HepG2 (cell line): ENCODE data around the gene DCTN4. TPM values are rescaled to one million over a fixed set of nuclear protein-coding genes. Genes with fewer than 3 reads are reported as not detected.
A peak's percentile ranks its signal among the peaks of the same experiment; 100 is the strongest.

Experiments used
- ATAC-seq: fragments of 200-7000 bp; cut with Tn5 transposase; 3 replicates; pipeline ENCODE4 v1.9.1; 2020; ENCODE audit warnings: mild to moderate bottlenecking, moderate library complexity
- BruUV-seq: library from RNA; stranded (reverse); fragments of 400-500 nt; replicated peaks from 2 replicates; lab custom pipeline; 2021; lab: Mats Ljungman, UMichigan
- CTCF ChIA-PET: fragments of 300-600 bp; formaldehyde crosslinking; extraction: SDS; loops from one replicate; lab custom pipeline; 2021; ENCODE audit warnings: low total read pairs, inconsistent platforms, low intra/inter-chr PET ratio; lab: Yijun Ruan, JAX
- POLR2A ChIA-PET: fragments of 350-600 bp; sonication (Branson Sonifier 250); formaldehyde crosslinking; loops from one replicate; lab custom pipeline; 2020; ENCODE audit warnings: antibody characterized with exemption, inconsistent platforms; lab: Yijun Ruan, JAX
- DNase-seq: peaks from one replicate; pipeline ENCODE4 v3.0.0-alpha.2; 2015; ENCODE audit warnings: low spot score
- FAIRE-seq: peaks from 3 replicates; lab custom pipeline; 2011; peaks lifted over from hg19 to GRCh38; lab: Jason Lieb, UNC
- H2AFZ ChIP-seq: one replicate; pipeline ENCODE4 v1.6.1; 2011; ENCODE audit warnings: low read length, inconsistent platforms
- H3K27ac ChIP-seq: fragments of 300-600 bp; 3 replicates; pipeline ENCODE4 v1.8.0; 2011; ENCODE audit warnings: mixed run types, mild to moderate bottlenecking, mixed read lengths, low read length, inconsistent platforms; ENCODE audit not compliant: insufficient read depth; ENCODE audit errors: extremely low read length
- H3K27me3 ChIP-seq, 2 experiments: fragments of 200-600 bp in 1 of 2; 2 replicates in 1 of 2; 3 replicates in 1 of 2; pipeline versions ENCODE4 v1.6.0 to v1.8.0; 2011; ENCODE audit warnings: low read length in 2 of 2, mild to moderate bottlenecking in 2 of 2, moderate library complexity in 2 of 2, inconsistent platforms in 1 of 2; ENCODE audit not compliant: insufficient read depth in 2 of 2, control insufficient read depth in 1 of 2
- H3K36me3 ChIP-seq, 2 experiments: fragments of 200-600 bp in 1 of 2; replicated peaks in 1 of 2; 2 replicates in 1 of 2; 3 replicates in 1 of 2; pipeline versions ENCODE4 v1.5.1 to v1.8.0; 2011; ENCODE audit warnings: low read length in 2 of 2, inconsistent platforms in 1 of 2; ENCODE audit not compliant: insufficient read depth in 2 of 2, control insufficient read depth in 1 of 2
- H3K4me1 ChIP-seq: 2 replicates; pipeline ENCODE4 v1.5.1; 2012; ENCODE audit warnings: low read length, inconsistent platforms; ENCODE audit not compliant: insufficient read depth
- H3K4me2 ChIP-seq: 2 replicates; pipeline ENCODE4 v1.6.0; 2011; ENCODE audit warnings: low read depth, low read length, inconsistent platforms
- H3K4me3 ChIP-seq, 3 experiments: fragments of 200-600 bp in 1 of 3; sonication (generic), shearing (Covaris generic) in 1 of 3; replicated peaks in 1 of 3; 2 replicates each; pipeline ENCODE4 v1.5.1; 2011 to 2016; ENCODE audit warnings: low read length in 3 of 3, inconsistent platforms in 2 of 3, low read depth in 2 of 3, mild to moderate bottlenecking in 2 of 3, control low read depth in 1 of 3, mixed read lengths in 1 of 3; ENCODE audit not compliant: insufficient read depth in 1 of 3
- H3K79me2 ChIP-seq: one replicate; pipeline ENCODE4 v1.6.1; 2011; ENCODE audit warnings: low read length, inconsistent platforms; ENCODE audit not compliant: insufficient read depth
- H3K9ac ChIP-seq: 2 replicates; pipeline ENCODE4 v1.6.0; 2011; ENCODE audit warnings: mild to moderate bottlenecking, low read depth, low read length, inconsistent platforms; ENCODE audit not compliant: insufficient read depth
- H3K9me3 ChIP-seq: 2 replicates; pipeline ENCODE4 v1.5.1; 2012; ENCODE audit warnings: mild to moderate bottlenecking, low read length
- H4K20me1 ChIP-seq: 2 replicates; pipeline ENCODE4 v1.6.0; 2011; ENCODE audit warnings: inconsistent platforms, mild to moderate bottlenecking, low read length, moderate library complexity; ENCODE audit not compliant: insufficient read depth
- HNF4A ChIP-seq: sonication (generic); formaldehyde crosslinking; IDR thresholded peaks from 2 replicates; pipeline ENCODE4 v1.4.0; 2020; ENCODE audit warnings: missing genetic modification reagents
- HOXA9 ChIP-seq: sonication (generic); formaldehyde crosslinking; IDR thresholded peaks from 2 replicates; pipeline ENCODE4 v1.8.1; 2022; ENCODE audit warnings: missing genetic modification reagents, mild to moderate bottlenecking, moderate library complexity, borderline replicate concordance
- KLF12 ChIP-seq: sonication (generic); formaldehyde crosslinking; IDR thresholded peaks from 2 replicates; pipeline ENCODE4 v1.4.0; 2020; ENCODE audit warnings: missing genetic modification reagents, borderline replicate concordance
- PAF1 ChIP-seq: IDR thresholded peaks from 2 replicates; pipeline ENCODE4 v1.6.1; 2016; ENCODE audit warnings: missing genetic modification reagents, missing compliant biosample characterization
- SSRP1 ChIP-seq: IDR thresholded peaks from 2 replicates; pipeline ENCODE4 v1.6.1; 2016; ENCODE audit warnings: control low read depth
- ZBTB3 ChIP-seq: sonication (generic); formaldehyde crosslinking; IDR thresholded peaks from 2 replicates; pipeline ENCODE4 v1.4.0; 2020; ENCODE audit warnings: low read depth, mild to moderate bottlenecking, moderate library complexity, missing genetic modification reagents, borderline replicate concordance
- ZBTB38 ChIP-seq: sonication (generic); formaldehyde crosslinking; IDR thresholded peaks from 2 replicates; pipeline ENCODE4 v1.5.1; 2020; ENCODE audit warnings: mild to moderate bottlenecking, missing genetic modification reagents
- ZNF44 ChIP-seq: sonication (generic); formaldehyde crosslinking; IDR thresholded peaks from 2 replicates; pipeline ENCODE4 v1.5.1; 2020; ENCODE audit warnings: mild to moderate bottlenecking, missing genetic modification reagents
- ZNF547 ChIP-seq: sonication (generic); formaldehyde crosslinking; IDR thresholded peaks from 2 replicates; pipeline ENCODE4 v1.5.1; 2020; ENCODE audit warnings: mild to moderate bottlenecking, missing genetic modification reagents
- ZNF569 ChIP-seq: sonication (generic); formaldehyde crosslinking; IDR thresholded peaks from 2 replicates; pipeline ENCODE4 v1.5.0; 2020; ENCODE audit warnings: mild to moderate bottlenecking, missing genetic modification reagents, moderate library complexity, borderline replicate concordance
- ZNF720 ChIP-seq: sonication (generic); formaldehyde crosslinking; IDR thresholded peaks from 2 replicates; pipeline ENCODE4 v1.4.0; 2020; ENCODE audit warnings: missing genetic modification reagents
- ZNF75D ChIP-seq: sonication (generic); formaldehyde crosslinking; IDR thresholded peaks from 2 replicates; pipeline ENCODE4 v1.8.1; 2023; ENCODE audit warnings: missing genetic modification reagents, mild to moderate bottlenecking, borderline replicate concordance
- ZNF883 ChIP-seq: sonication (generic); formaldehyde crosslinking; IDR thresholded peaks from 2 replicates; pipeline ENCODE4 v1.5.1; 2020; ENCODE audit warnings: mild to moderate bottlenecking, missing genetic modification reagents; ENCODE audit errors: not compliant biosample characterization
- WGBS: methylation state at CpG from one replicate; pipeline ENCODE4 v1.1.6; 2017; ENCODE audit warnings: low lambda C conversion rate; 5-methylcytosine and 5-hydroxymethylcytosine counted together
- in situ Hi-C: cut with HindIII; loops from 2 replicates; pipeline ENCODE4 v1.10.0; 2017; ENCODE audit warnings: low pct_unique_long_range_greater_than_20kb; ENCODE audit not compliant: extremely low pct_ligation_motif_present
- intact Hi-C: fragments of 100-400 bp; cut with micrococcal nuclease; formaldehyde crosslinking; loops from one replicate; pipeline ENCODE4 v1.10.0; 2022; ENCODE audit not compliant: unreplicated experiment
- polyA plus RNA-seq, 8 experiments: library from polyadenylated mRNA; depleted of rRNA in 3 of 8; stranded (reverse) in 7 of 8; unstranded in 1 of 8; fragments of >200 nt; fragmentation: Illumina TruSeq in 4 of 8; extraction: Trizol in 4 of 8; gene quantifications; 2 replicates each; pipeline versions ENCODE4 v1.2.1 to v1.2.3, GENCODE V29; 2011 to 2016; ENCODE audit warnings: low read depth in 4 of 8, missing spikeins in 1 of 8, mixed read lengths in 1 of 8; ENCODE audit not compliant: insufficient read depth in 1 of 8
- total RNA-seq, 5 experiments: library from RNA; depleted of rRNA; stranded (reverse); fragments of >200 nt; fragmentation: Illumina TruSeq; extraction: Trizol; gene quantifications; 2 replicates each; pipeline ENCODE4 v1.2.3, GENCODE V29; 2016; ENCODE audit warnings: low read depth in 1 of 5
- TF ChIP-seq, protein P1 (sequence below): sonication (generic); formaldehyde crosslinking; IDR thresholded peaks from 2 replicates; pipeline ENCODE4 v1.8.0; 2022; ENCODE audit warnings: missing genetic modification reagents, mild to moderate bottlenecking, borderline replicate concordance
- TF ChIP-seq, protein P2 (sequence below): sonication (generic); formaldehyde crosslinking; IDR thresholded peaks from 2 replicates; pipeline ENCODE4 v1.4.0; 2020; ENCODE audit warnings: missing genetic modification reagents
- TF ChIP-seq, protein P3 (sequence below): sonication (generic); formaldehyde crosslinking; IDR thresholded peaks from 2 replicates; pipeline ENCODE4 v1.5.1; 2020; ENCODE audit warnings: missing genetic modification reagents, mild to moderate bottlenecking, borderline replicate concordance

DCTN4 gene
- total and polyA plus RNA-seq, 2 of the 13 experiments (the other 11 are each of a cell fraction or from before 2014, with no cell fraction given), result 24.1 to 26.9 TPM

DNA sequence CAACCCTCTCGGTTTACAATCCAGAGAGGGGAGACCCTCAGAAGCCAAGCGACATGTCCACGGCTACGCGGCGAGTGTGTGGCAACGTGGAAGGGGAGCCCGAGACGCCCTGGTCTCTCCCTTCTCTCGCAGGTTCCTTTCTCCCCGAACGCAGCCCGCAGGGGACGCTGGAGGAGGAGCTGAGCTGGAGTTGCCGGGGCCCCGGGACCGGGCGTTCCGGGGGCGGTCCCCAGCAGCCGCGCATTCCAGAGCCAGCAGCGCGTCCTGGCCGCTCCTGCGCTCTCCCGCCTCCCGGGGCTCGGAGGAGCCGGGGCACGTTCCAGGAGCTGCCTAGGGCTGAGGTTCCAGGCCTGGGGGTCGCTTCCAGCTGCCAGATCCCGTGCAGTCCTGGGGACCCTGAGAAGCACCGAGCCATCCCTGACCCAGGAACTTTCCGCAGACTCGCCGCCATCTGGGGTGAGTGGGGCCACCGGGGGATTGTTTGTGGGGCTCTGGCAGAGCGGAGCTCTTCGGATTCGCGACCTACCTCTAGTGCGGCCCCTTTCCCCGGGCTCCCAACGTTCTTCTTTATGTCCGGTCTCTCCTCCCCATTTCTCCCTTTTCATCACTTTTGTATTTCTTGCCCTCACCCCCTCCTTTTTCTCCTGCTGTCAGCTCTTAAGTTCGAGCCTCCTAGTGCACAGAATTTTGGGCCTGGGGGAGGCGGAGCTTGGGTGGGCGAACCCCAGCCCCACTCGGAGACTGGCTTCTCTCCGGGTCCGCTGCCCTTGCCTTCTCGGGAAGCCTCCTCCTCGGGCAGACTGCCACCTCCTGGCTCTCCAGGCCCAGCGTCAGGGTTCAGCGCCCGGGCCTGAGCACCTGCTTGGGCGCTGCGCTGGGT lies 19.9 kb upstream of the DCTN4 start, which contains the start of gene SMIM3 (continued):
- TF ChIP-seq, protein P1, sequence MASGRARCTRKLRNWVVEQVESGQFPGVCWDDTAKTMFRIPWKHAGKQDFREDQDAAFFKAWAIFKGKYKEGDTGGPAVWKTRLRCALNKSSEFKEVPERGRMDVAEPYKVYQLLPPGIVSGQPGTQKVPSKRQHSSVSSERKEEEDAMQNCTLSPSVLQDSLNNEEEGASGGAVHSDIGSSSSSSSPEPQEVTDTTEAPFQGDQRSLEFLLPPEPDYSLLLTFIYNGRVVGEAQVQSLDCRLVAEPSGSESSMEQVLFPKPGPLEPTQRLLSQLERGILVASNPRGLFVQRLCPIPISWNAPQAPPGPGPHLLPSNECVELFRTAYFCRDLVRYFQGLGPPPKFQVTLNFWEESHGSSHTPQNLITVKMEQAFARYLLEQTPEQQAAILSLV (CRISPR knock-in tag), result peak; percentile 61; the same call in 1 of the 2 replicates

DNA sequence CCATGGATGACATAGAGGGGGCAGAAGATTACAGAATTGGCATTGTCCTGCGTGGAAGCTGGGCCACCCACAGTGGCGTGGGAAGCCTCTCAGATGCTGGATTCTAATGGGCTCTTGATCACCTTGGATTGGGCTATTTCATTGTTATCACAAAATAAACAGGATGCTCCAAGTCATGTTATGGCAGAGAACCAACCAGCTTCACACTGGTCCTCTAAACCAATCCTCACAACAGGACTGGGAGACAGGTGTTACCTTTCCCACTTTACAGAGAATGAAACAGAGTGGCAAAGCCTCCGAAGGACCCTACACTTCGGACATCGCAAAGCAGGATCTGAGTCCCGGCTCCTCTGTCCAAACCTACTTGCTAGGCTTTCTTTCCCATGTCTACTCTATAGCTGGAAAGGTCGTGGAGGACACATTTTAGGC lies 19.3 kb upstream of the DCTN4 start:
- Histone ChIP-seq H3K4me3 (peak overlapping the region; percentile 74 to 90 (median 79)), H3K9ac (peak overlapping the region; percentile 74), H3K27ac (peak overlapping the region; percentile 51), H3K27me3 (no peaks in the 10 kb centered on the region; a peak in 1 of 5 replicates), H3K4me2 (peak overlapping the region; percentile 98), H4K20me1 (no peaks in the 10 kb centered on the region), H2AFZ (peak overlapping the region; percentile 92), H3K79me2 (peaks cover 38% of the 10 kb centered on the region), H3K4me1 (peaks cover 53% of the 10 kb centered on the region), H3K36me3 (no peaks in the 10 kb centered on the region), H3K9me3 (no peaks in the 10 kb centered on the region)
- ATAC-seq, result peak; percentile 15
- POLR2A ChIA-PET, result interaction anchor here (0.6 to 2.3 kb wide), 7 partner anchors 9 to 474 kb away, joined by 3 to 25 read pairs (median 7); partner anchors contain the start of genes DCTN4 and RBM22
- FAIRE-seq, result no peak
- WGBS, result 6% methylated on average over 6 of the region's 7 CpGs
- DNase-seq, result no peak
- BruUV-seq, result no TSS peak
- intact Hi-C loops (loop anchor here (1.0 to 5.0 kb wide), 2 partner anchors 16 to 216 kb away; no protein-coding TSS in a partner anchor), in situ Hi-C loops (no loop called here)
- CTCF ChIA-PET, result no interaction called here
- TF ChIP-seq ZNF569, result no peak
- no peak for TF ChIP-seq ZNF75D (CRISPR knock-in tag)
- no peak for TF ChIP-seq ZBTB3 (CRISPR knock-in tag)
- no peak for TF ChIP-seq KLF12 (CRISPR knock-in tag)
- 0 out of 2 replicates have a peak, but pooled peaks have one; percentile 14 for TF ChIP-seq ZNF547 (CRISPR knock-in tag)
- TF ChIP-seq SSRP1 (CRISPR knock-in tag), result no peak
- TF ChIP-seq, protein P2, sequence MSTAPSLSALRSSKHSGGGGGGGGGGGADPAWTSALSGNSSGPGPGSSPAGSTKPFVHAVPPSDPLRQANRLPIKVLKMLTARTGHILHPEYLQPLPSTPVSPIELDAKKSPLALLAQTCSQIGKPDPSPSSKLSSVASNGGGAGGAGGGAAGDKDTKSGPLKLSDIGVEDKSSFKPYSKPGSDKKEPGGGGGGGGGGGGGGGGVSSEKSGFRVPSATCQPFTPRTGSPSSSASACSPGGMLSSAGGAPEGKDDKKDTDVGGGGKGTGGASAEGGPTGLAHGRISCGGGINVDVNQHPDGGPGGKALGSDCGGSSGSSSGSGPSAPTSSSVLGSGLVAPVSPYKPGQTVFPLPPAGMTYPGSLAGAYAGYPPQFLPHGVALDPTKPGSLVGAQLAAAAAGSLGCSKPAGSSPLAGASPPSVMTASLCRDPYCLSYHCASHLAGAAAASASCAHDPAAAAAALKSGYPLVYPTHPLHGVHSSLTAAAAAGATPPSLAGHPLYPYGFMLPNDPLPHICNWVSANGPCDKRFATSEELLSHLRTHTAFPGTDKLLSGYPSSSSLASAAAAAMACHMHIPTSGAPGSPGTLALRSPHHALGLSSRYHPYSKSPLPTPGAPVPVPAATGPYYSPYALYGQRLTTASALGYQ (CRISPR knock-in tag), result no peak
- no peak for TF ChIP-seq PAF1
- TF ChIP-seq ZBTB38, result no peak
- 0 out of 2 replicates have a peak, but pooled peaks have one; percentile 47 for TF ChIP-seq HOXA9 (CRISPR knock-in tag)
- no peak for TF ChIP-seq HNF4A (CRISPR knock-in tag)
- TF ChIP-seq ZNF44 (CRISPR knock-in tag), result 0 out of 2 replicates have a peak, but pooled peaks have one; percentile 15
- no peak for TF ChIP-seq ZNF883 (CRISPR knock-in tag)
- TF ChIP-seq ZNF720, result no peak
- TF ChIP-seq, protein P3, sequence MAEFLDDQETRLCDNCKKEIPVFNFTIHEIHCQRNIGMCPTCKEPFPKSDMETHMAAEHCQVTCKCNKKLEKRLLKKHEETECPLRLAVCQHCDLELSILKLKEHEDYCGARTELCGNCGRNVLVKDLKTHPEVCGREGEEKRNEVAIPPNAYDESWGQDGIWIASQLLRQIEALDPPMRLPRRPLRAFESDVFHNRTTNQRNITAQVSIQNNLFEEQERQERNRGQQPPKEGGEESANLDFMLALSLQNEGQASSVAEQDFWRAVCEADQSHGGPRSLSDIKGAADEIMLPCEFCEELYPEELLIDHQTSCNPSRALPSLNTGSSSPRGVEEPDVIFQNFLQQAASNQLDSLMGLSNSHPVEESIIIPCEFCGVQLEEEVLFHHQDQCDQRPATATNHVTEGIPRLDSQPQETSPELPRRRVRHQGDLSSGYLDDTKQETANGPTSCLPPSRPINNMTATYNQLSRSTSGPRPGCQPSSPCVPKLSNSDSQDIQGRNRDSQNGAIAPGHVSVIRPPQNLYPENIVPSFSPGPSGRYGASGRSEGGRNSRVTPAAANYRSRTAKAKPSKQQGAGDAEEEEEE (CRISPR knock-in tag), result no peak
